ENCODE measurements around the gene P4HB. TPM values are rescaled to one million over a fixed set of nuclear protein-coding genes. Genes with fewer than 3 reads are reported as not detected.

Gene P4HB
- total RNA-seq, 6 donors from 2014 or later, result 374 to 627 (median 531) TPM

DNA sequence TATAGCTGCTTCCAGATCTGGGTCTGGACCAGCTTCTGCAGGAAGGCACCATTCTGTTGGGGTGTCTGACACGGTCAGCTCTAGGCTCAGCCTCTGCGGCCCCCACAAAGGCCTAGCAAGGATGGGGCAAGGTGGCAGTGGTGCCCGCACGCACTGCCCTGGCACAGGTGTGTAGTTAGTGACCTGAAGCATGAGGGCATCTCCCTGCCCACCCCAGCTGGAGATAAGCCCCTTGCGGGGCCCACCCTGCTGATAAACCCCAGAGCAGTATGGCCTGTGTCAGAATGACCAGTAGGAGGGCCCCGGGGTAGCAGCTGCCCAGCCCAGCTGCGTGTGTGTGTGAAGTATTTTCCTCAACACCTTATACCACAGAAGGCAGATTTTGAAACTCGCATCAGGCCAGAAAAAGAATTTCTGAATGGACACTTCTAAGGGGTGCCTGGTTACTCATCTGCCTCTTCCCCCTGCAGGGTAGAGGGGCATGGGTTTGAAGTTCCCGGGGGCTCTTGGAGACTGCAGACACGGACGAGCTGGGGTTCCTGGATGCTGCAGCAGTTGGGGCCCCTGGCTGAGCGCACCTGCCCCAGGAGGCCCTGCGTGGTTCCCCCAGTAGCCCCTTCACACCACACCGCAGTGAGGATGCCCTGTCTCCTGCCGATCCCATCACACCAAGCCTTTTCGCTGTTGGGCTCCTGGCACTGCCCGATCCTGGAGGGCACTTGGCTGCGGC, 6.3 kb upstream of the P4HB start:
- Histone ChIP-seq H3K4me3 (no peak overlapping the region), H3K27ac (peak overlapping the region; percentile 28 to 99 (median 68)), H3K36me3 (peaks cover 14 to 67% (median 34%) of the 10 kb centered on the region in 4 donors), H3K27me3 (no peaks in the 10 kb centered on the region), H3K4me1 (peaks cover 42 to 77% (median 45%) of the 10 kb centered on the region in 4 donors), H3K9me3 (no peaks in the 10 kb centered on the region)
- ATAC-seq (ENCODE audit: low FRiP score in 2 of 2), result no peak
- WGBS, 2 donors, result 70 to 76% methylated on average over 10 to 18 of the region's 18 CpGs
- DNase-seq, result peak in 1 of 2 donors; percentile 56
- TF ChIP-seq CTCF (IDR thresholded peaks at IDR 0.05) (no peak), EP300 (IDR thresholded peaks at IDR 0.05) (no peak), POLR2A (IDR thresholded peaks at IDR 0.05) (peak in 1 of 4 donors; percentile 37)

DNA sequence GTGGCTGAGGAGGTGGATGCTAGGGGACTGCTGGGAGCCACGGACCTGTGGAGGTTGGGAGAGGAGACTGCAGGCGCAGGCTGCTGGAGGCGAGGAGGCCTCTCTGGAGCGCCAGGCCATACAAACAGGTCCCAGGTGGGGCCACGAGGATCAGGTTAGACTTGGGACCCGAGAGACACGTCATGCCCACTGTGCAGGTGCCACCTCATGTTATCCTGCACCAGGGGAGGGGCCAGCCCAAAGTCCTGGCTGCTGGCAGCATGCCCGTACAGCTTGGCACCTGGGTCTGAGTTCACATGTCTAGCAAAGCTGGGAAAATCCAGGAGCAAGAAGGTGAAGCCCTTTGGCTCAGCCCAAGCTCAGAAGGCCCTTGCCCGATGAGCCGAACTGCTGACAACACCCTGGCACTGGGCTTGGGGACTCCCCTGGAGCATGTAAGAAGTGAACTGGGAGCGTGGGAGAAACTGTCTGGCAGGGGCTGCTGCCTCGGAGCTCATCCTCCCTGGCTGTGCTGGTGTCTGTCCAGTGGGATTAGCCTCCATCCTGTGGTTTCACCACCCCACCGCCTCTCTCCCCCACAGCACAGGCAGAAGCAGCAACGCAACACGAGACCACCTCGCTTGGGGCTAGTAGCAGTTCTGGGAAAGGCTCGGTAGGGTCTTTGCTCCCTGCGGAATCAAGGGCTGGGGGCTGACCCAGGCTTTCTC, 5.6 kb upstream of the P4HB start:
- DNase-seq, result peak in 1 of 2 donors; percentile 63
- Histone ChIP-seq H3K36me3 (peaks cover 14 to 67% (median 34%) of the 10 kb centered on the region in 4 donors), H3K27ac (peak overlapping the region in 1 of 4 donors; percentile 97)

DNA sequence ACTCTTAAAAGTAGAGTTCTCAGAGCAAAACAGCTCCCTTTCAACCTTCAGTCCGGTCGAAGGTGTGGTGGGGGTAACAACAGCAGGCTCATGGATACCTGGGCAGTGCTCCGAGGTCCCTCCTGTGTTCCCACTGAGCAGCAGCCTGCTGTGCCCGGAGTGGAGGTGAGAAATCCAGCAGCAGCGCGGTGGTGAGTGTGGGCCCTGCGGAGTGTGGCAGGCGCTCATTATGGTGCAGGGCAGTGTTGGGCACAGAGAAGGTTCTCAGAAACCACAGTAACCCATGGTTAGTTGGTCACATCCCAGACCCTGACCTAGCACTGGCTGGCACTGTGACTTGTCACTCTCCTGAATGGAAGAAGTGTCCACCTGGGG, 5.0 kb upstream of the P4HB start:
- no peak overlapping the region for H3K27ac ChIP-seq
- H3K4me1 ChIP-seq, result peaks cover 43 to 76% (median 47%) of the 10 kb centered on the region in 4 donors
- ATAC-seq (ENCODE audit: low FRiP score in 2 of 2), result no peak

More for the DNA sequence above, 5.6 kb upstream of the P4HB start:
- TF ChIP-seq POLR2A (IDR thresholded peaks at IDR 0.05) (no peak), POLR2AphosphoS5 (IDR thresholded peaks at IDR 0.05) (no peak), CTCF (IDR thresholded peaks at IDR 0.05) (no peak), EP300 (IDR thresholded peaks at IDR 0.05) (no peak)
- ATAC-seq (ENCODE audit: low FRiP score in 2 of 2), result no peak
- H3K9me3 ChIP-seq, result no peaks in the 10 kb centered on the region
- WGBS, 2 donors, result 85% methylated on average over 10 to 14 of the region's 18 CpGs
- H3K4me3 ChIP-seq, result no peak overlapping the region
- H3K4me1 ChIP-seq, result peaks cover 43 to 77% (median 47%) of the 10 kb centered on the region in 4 donors
- no peaks in the 10 kb centered on the region for H3K27me3 ChIP-seq

More for the DNA sequence above, 5.0 kb upstream of the P4HB start:
- peak in 1 of 2 donors; percentile 49 for DNase-seq
- Histone ChIP-seq H3K27me3 (no peaks in the 10 kb centered on the region), H3K36me3 (peaks cover 14 to 66% (median 34%) of the 10 kb centered on the region in 4 donors), H3K4me3 (no peak overlapping the region), H3K9me3 (no peaks in the 10 kb centered on the region)
- TF ChIP-seq POLR2AphosphoS5 (IDR thresholded peaks at IDR 0.05) (no peak), POLR2A (IDR thresholded peaks at IDR 0.05) (no peak), CTCF (IDR thresholded peaks at IDR 0.05) (no peak), EP300 (IDR thresholded peaks at IDR 0.05) (no peak)
- WGBS, 2 donors, result 94 to 95% methylated on average over 8 of the region's 8 CpGs

Measured in upper lobe of left lung (tissue), 6 donors.